Keratinocyte (primary cell): ENCODE data around the gene ZNF148. TPM values are rescaled to one million over a fixed set of nuclear protein-coding genes. Genes with fewer than 3 reads are reported as not detected.

Experiments used
- DNase-seq: peaks from one replicate; pipeline ENCODE4 v3.0.0-alpha.2; 2011; ENCODE audit warnings: low read depth, missing footprints, low spot score
- FAIRE-seq: peaks from 2 replicates; lab custom pipeline; 2011; peaks lifted over from hg19 to GRCh38; lab: Jason Lieb, UNC
- H2AFZ ChIP-seq: 2 replicates; pipeline ENCODE4 v1.6.0; 2012; ENCODE audit warnings: low read length, control low read depth, inconsistent platforms; ENCODE audit not compliant: control insufficient read depth
- H3K27ac ChIP-seq: 2 replicates; pipeline ENCODE4 v1.5.1; 2011; ENCODE audit warnings: low read length; ENCODE audit not compliant: control insufficient read depth, insufficient read depth
- H3K27me3 ChIP-seq: 3 replicates; pipeline ENCODE4 v1.6.0; 2011; ENCODE audit warnings: low read length; ENCODE audit not compliant: control insufficient read depth, insufficient read depth; ENCODE audit errors: extremely low read depth
- H3K36me3 ChIP-seq, 2 experiments: 2 replicates in 1 of 2; 3 replicates in 1 of 2; pipeline ENCODE4 v1.5.1; 2011; ENCODE audit warnings: low read length in 2 of 2, mild to moderate bottlenecking in 1 of 2; ENCODE audit not compliant: control insufficient read depth in 2 of 2, insufficient read depth in 2 of 2; ENCODE audit errors: extremely low read depth in 1 of 2
- H3K4me1 ChIP-seq: 3 replicates; pipeline ENCODE4 v1.5.1; 2011; ENCODE audit warnings: low read length; ENCODE audit not compliant: control insufficient read depth, insufficient read depth; ENCODE audit errors: extremely low read depth
- H3K4me2 ChIP-seq: 3 replicates; pipeline ENCODE4 v1.6.0; 2011; ENCODE audit warnings: low read depth, low read length; ENCODE audit not compliant: control insufficient read depth, insufficient read depth; ENCODE audit errors: extremely low read depth
- H3K4me3 ChIP-seq, 3 experiments: fragments of 200-600 bp in 1 of 3; sonication (generic) in 1 of 3; 2 replicates in 2 of 3; 3 replicates in 1 of 3; pipeline ENCODE4 v1.5.1; 2011 to 2016; ENCODE audit warnings: low read length in 3 of 3, mild to moderate bottlenecking in 3 of 3, control low read depth in 2 of 3, inconsistent platforms in 1 of 3, low read depth in 1 of 3, mixed read lengths in 1 of 3, mixed run types in 1 of 3, moderate library complexity in 1 of 3; ENCODE audit not compliant: control insufficient read depth in 2 of 3, insufficient read depth in 2 of 3; ENCODE audit errors: extremely low read depth in 1 of 3
- H3K79me2 ChIP-seq: 2 replicates; pipeline ENCODE4 v1.6.0; 2012; ENCODE audit warnings: low read length; ENCODE audit not compliant: control insufficient read depth, insufficient read depth
- H3K9ac ChIP-seq: 3 replicates; pipeline ENCODE4 v1.6.0; 2011; ENCODE audit warnings: low read length; ENCODE audit not compliant: control insufficient read depth, insufficient read depth; ENCODE audit errors: extremely low read depth
- H3K9me1 ChIP-seq: 3 replicates; pipeline ENCODE4 v1.6.0; 2011; ENCODE audit warnings: low read length; ENCODE audit not compliant: control insufficient read depth, insufficient read depth; ENCODE audit errors: extremely low read depth
- H3K9me3 ChIP-seq: 2 replicates; pipeline ENCODE4 v1.5.1; 2012; ENCODE audit warnings: low read depth, low read length; ENCODE audit not compliant: control insufficient read depth
- H4K20me1 ChIP-seq: 3 replicates; pipeline ENCODE4 v1.6.0; 2011; ENCODE audit warnings: low read length; ENCODE audit not compliant: control insufficient read depth, insufficient read depth; ENCODE audit errors: extremely low read depth
- EZH2 ChIP-seq: IDR thresholded peaks from one replicate; pipeline ENCODE4 v1.6.1; 2012; ENCODE audit warnings: inconsistent platforms, mild to moderate bottlenecking, low read length, moderate library complexity
- dilution Hi-C: fragments of 300-500 bp; cut with MboI; formaldehyde crosslinking; loops from one replicate; pipeline ENCODE4 v1.7.0; 2020; ENCODE audit warnings: low sequenced_read_pairs; ENCODE audit not compliant: extremely low pct_ligation_motif_present
- polyA plus RNA-seq, 5 experiments: library from polyadenylated mRNA; depleted of rRNA in 3 of 5; stranded (reverse) in 3 of 5; stranded (forward) in 1 of 5; unstranded in 1 of 5; fragments of >200 nt; gene quantifications; 1 replicate in 1 of 5; 2 replicates in 3 of 5; 3 replicates in 1 of 5; pipeline versions ENCODE4 v1.2.1 to v1.2.3, GENCODE V29; 2011 to 2012; ENCODE audit warnings: missing spikeins in 2 of 5, low read depth in 1 of 5, low replicate concordance in 1 of 5
- TF ChIP-seq, protein P1 (sequence below), 3 experiments: IDR thresholded peaks in 1 of 3; conservative IDR thresholded peaks in 1 of 3; optimal IDR thresholded peaks in 1 of 3; 2 replicates in 2 of 3; 3 replicates in 1 of 3; pipeline versions ENCODE3 to v1.5.1; 2011; ENCODE audit warnings: low read length in 3 of 3, mild to moderate bottlenecking in 3 of 3, moderate library complexity in 2 of 3, control low read depth in 1 of 3, inconsistent platforms in 1 of 3; ENCODE audit not compliant: insufficient read depth in 2 of 3; ENCODE audit errors: extremely low read depth in 1 of 3

Gene ZNF148
- polyA plus RNA-seq, 1 donor (not counting 4 experiments of a cell fraction or from before 2014, with no cell fraction given), result 21.4 TPM

GRCh38 chr3:125278155-125278554 is 97.0 kb downstream of the ZNF148 start:
- Histone ChIP-seq H3K36me3 (peaks cover 0 to 2% of the 10 kb centered on the region in 2 experiments), H3K79me2 (no peaks in the 10 kb centered on the region), H3K27me3 (no peaks in the 10 kb centered on the region), H2AFZ (no peak overlapping the region), H3K4me2 (no peak overlapping the region), H3K9ac (no peak overlapping the region), H3K9me1 (no peaks in the 10 kb centered on the region), H3K27ac (no peak overlapping the region), H4K20me1 (no peaks in the 10 kb centered on the region), H3K4me1 (no peaks in the 10 kb centered on the region), H3K9me3 (no peaks in the 10 kb centered on the region), H3K4me3 (no peak overlapping the region)
- TF ChIP-seq EZH2, result no peak
- TF ChIP-seq, protein P1, sequence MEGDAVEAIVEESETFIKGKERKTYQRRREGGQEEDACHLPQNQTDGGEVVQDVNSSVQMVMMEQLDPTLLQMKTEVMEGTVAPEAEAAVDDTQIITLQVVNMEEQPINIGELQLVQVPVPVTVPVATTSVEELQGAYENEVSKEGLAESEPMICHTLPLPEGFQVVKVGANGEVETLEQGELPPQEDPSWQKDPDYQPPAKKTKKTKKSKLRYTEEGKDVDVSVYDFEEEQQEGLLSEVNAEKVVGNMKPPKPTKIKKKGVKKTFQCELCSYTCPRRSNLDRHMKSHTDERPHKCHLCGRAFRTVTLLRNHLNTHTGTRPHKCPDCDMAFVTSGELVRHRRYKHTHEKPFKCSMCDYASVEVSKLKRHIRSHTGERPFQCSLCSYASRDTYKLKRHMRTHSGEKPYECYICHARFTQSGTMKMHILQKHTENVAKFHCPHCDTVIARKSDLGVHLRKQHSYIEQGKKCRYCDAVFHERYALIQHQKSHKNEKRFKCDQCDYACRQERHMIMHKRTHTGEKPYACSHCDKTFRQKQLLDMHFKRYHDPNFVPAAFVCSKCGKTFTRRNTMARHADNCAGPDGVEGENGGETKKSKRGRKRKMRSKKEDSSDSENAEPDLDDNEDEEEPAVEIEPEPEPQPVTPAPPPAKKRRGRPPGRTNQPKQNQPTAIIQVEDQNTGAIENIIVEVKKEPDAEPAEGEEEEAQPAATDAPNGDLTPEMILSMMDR (optimal IDR thresholded peaks at IDR 0.05 in 1 of 3, IDR thresholded peaks at IDR 0.05 in 1 of 3, conservative IDR thresholded peaks at IDR 0.05 in 1 of 3; ENCODE audit: extremely low read depth in 1 of 3, insufficient read depth in 2 of 3, low read length in 3 of 3), result no peak
- dilution Hi-C loops, result no loop called here
- FAIRE-seq (no peak), DNase-seq (no peak)

GRCh38 chr3:125271127-125271526 is 104.0 kb downstream of the ZNF148 start:
- no peaks in the 10 kb centered on the region for H3K27me3 ChIP-seq
- DNase-seq (no peak), FAIRE-seq (no peak)
- peaks cover 3% of the 10 kb centered on the region for H3K79me2 ChIP-seq
- H3K4me2 ChIP-seq, result no peak overlapping the region
- no peaks in the 10 kb centered on the region for H3K9me1 ChIP-seq
- peaks cover 0 to 5% of the 10 kb centered on the region in 2 experiments for H3K36me3 ChIP-seq
- H3K9me3 ChIP-seq, result no peaks in the 10 kb centered on the region
- dilution Hi-C loops, result no loop called here
- TF ChIP-seq, protein P1 (optimal IDR thresholded peaks at IDR 0.05 in 1 of 3, IDR thresholded peaks at IDR 0.05 in 1 of 3, conservative IDR thresholded peaks at IDR 0.05 in 1 of 3; ENCODE audit: extremely low read depth in 1 of 3, insufficient read depth in 2 of 3, low read length in 3 of 3), result no peak
- no peak for TF ChIP-seq EZH2
- H2AFZ ChIP-seq, result no peak overlapping the region
- no peaks in the 10 kb centered on the region for H4K20me1 ChIP-seq
- no peak overlapping the region for H3K9ac ChIP-seq
- no peak overlapping the region for H3K27ac ChIP-seq
- no peaks in the 10 kb centered on the region for H3K4me1 ChIP-seq
- no peak overlapping the region for H3K4me3 ChIP-seq
